OCI-LY3 (cell line): ENCODE results near the gene KRTAP5-2.

ENCODE experiments used
- CTCF ChIP-seq: fragments of 200-600, 300-600 bp; sonication (generic); IDR thresholded peaks from 2 replicates; pipeline ENCODE4 v1.5.1; 2014; ENCODE audit warnings: antibody characterized with exemption, low read length, low read depth
- EZH2phosphoT487 ChIP-seq: fragments of 200-600 bp; shearing (Covaris generic); IDR thresholded peaks from 2 replicates; pipeline ENCODE4 v1.6.1; 2018; ENCODE audit warnings: antibody characterized with exemption, mixed run types, low read depth

GRCh38 chr11:1560649-1561251 is 37.3 kb downstream of the KRTAP5-2 start:
- TF ChIP-seq CTCF (no peak), EZH2phosphoT487 (no peak)
